K562 (cell line): ENCODE data around the gene GAMT. TPM values are rescaled to one million over a fixed set of nuclear protein-coding genes. Genes with fewer than 3 reads are reported as not detected.

Experiments used
- ATAC-seq: fragments of 200-7000 bp; cut with Tn5 transposase; 3 replicates; pipeline ENCODE4 v1.9.1; 2020; ENCODE audit warnings: moderate library complexity
- BruUV-seq: library from RNA; stranded (reverse); fragments of 400-500 nt; replicated peaks from 2 replicates; lab custom pipeline; 2021; lab: Mats Ljungman, UMichigan
- CTCF ChIA-PET: fragments of 300-600 bp; formaldehyde crosslinking; extraction: SDS; loops from one replicate; lab custom pipeline; 2021; ENCODE audit warnings: low intra/inter-chr PET ratio; lab: Yijun Ruan, JAX
- POLR2A ChIA-PET: fragments of 300-600, 350-650 bp; sonication (Branson Sonifier 250); formaldehyde crosslinking; extraction: SDS; loops from one replicate; lab custom pipeline; 2021; ENCODE audit warnings: antibody characterized with exemption, inconsistent platforms; lab: Yijun Ruan, JAX
- DNase-seq, 4 experiments: peaks; one replicate each; pipeline versions ENCODE4 v3.0.0 to v3.0.0-alpha.2; 2011 to 2018; ENCODE audit warnings: low spot score in 3 of 4, mixed read lengths in 3 of 4; ENCODE audit errors: extremely low read depth in 1 of 4
- FAIRE-seq: peaks from 2 replicates; lab custom pipeline; 2011; peaks lifted over from hg19 to GRCh38; lab: Jason Lieb, UNC
- H2AFZ ChIP-seq: 2 replicates; pipeline ENCODE4 v1.6.0; 2011; ENCODE audit warnings: low read depth, low read length, control low read depth, inconsistent platforms
- H3K27ac ChIP-seq: fragments of 200-600 bp; 3 replicates; pipeline ENCODE4 v1.8.0; 2011; ENCODE audit warnings: low read depth, mild to moderate bottlenecking, control low read depth, inconsistent platforms, low read length, moderate library complexity, mixed read lengths; ENCODE audit errors: extremely low read depth
- H3K27me3 ChIP-seq, 2 experiments: fragments of 300-600 bp in 1 of 2; 2 replicates in 1 of 2; 3 replicates in 1 of 2; pipeline versions ENCODE4 v1.6.0 to v1.8.0; 2011; ENCODE audit warnings: inconsistent platforms in 2 of 2, low read length in 2 of 2, mild to moderate bottlenecking in 1 of 2, mixed read lengths in 1 of 2, moderate library complexity in 1 of 2; ENCODE audit not compliant: control insufficient read depth in 2 of 2, insufficient read depth in 2 of 2
- H3K36me3 ChIP-seq: fragments of 300-600 bp; 3 replicates; pipeline ENCODE4 v1.8.0; 2011; ENCODE audit warnings: mild to moderate bottlenecking, low read length, inconsistent platforms; ENCODE audit not compliant: control insufficient read depth, insufficient read depth
- H3K4me1 ChIP-seq, 2 experiments: fragments of 200-600 bp in 1 of 2; replicated peaks in 1 of 2; 2 replicates in 1 of 2; 3 replicates in 1 of 2; pipeline versions ENCODE4 v1.5.1 to v1.8.0; 2011; ENCODE audit warnings: inconsistent platforms in 2 of 2, low read length in 2 of 2, mild to moderate bottlenecking in 1 of 2, mixed read lengths in 1 of 2, moderate library complexity in 1 of 2; ENCODE audit not compliant: control insufficient read depth in 2 of 2, insufficient read depth in 2 of 2
- H3K4me2 ChIP-seq: 2 replicates; pipeline ENCODE4 v1.6.1; 2011; ENCODE audit warnings: low read length, control low read depth, inconsistent platforms, mixed read lengths; ENCODE audit not compliant: insufficient read depth
- H3K4me3 ChIP-seq: fragments of 200-600 bp; sonication (generic), shearing (Covaris generic); 2 replicates; pipeline ENCODE4 v1.5.1; 2016; ENCODE audit warnings: control low read depth, inconsistent platforms
- H3K79me2 ChIP-seq: fragments of 200-600 bp; 3 replicates; pipeline ENCODE4 v1.8.0; 2011; ENCODE audit warnings: low read length, inconsistent platforms; ENCODE audit not compliant: control insufficient read depth, insufficient read depth
- H3K9ac ChIP-seq, 2 experiments: 2 replicates each; pipeline versions ENCODE4 v1.6.0 to v1.6.1; 2011; ENCODE audit warnings: low read depth in 2 of 2, low read length in 2 of 2, control low read depth in 1 of 2, inconsistent platforms in 1 of 2, mild to moderate bottlenecking in 1 of 2, mixed read lengths in 1 of 2; ENCODE audit not compliant: insufficient read depth in 1 of 2
- H3K9me1 ChIP-seq: one replicate; pipeline ENCODE4 v1.6.0; 2011; ENCODE audit warnings: inconsistent platforms, mild to moderate bottlenecking, low read length, moderate library complexity; ENCODE audit not compliant: control insufficient read depth, insufficient read depth
- H3K9me3 ChIP-seq: replicated peaks from 2 replicates; pipeline ENCODE4 v1.5.1; 2011; ENCODE audit warnings: low read depth, low read length, inconsistent platforms; ENCODE audit not compliant: control insufficient read depth, insufficient read depth
- H4K20me1 ChIP-seq: replicated peaks from 2 replicates; pipeline ENCODE4 v1.6.1; 2011; ENCODE audit warnings: low read length, inconsistent platforms, mixed read lengths; ENCODE audit not compliant: control insufficient read depth, insufficient read depth
- CBFA2T2 ChIP-seq: fragments of 450-650 bp; conservative IDR thresholded peaks from 2 replicates; pipeline ENCODE4 v1.6.1; 2017; ENCODE audit warnings: mild to moderate bottlenecking
- HMGN3 ChIP-seq: IDR thresholded peaks from 2 replicates; pipeline ENCODE4 v1.6.1; 2011; ENCODE audit warnings: borderline replicate concordance, low read depth, mild to moderate bottlenecking, mixed read lengths, low read length; ENCODE audit not compliant: insufficient read length; ENCODE audit errors: extremely low read depth
- POLR2G ChIP-seq: fragments of 200-400 bp; formaldehyde crosslinking; IDR thresholded peaks from 2 replicates; pipeline ENCODE4 v1.6.1; 2017; ENCODE audit warnings: low read depth, mild to moderate bottlenecking, antibody characterized with exemption, low read length, moderate library complexity
- RBFOX2 ChIP-seq: fragments of 200-400 bp; formaldehyde crosslinking; IDR thresholded peaks from 2 replicates; pipeline ENCODE4 v1.6.1; 2017; ENCODE audit warnings: low read depth, mild to moderate bottlenecking, low read length, moderate library complexity
- RBM22 ChIP-seq: fragments of 200-400 bp; formaldehyde crosslinking; IDR thresholded peaks from 2 replicates; pipeline ENCODE4 v1.6.1; 2018; ENCODE audit warnings: low read length, low read depth; ENCODE audit not compliant: poor library complexity, severe bottlenecking
- ZBTB33 ChIP-seq: sonication (generic); formaldehyde crosslinking; IDR thresholded peaks from 2 replicates; pipeline ENCODE4 v1.8.1; 2023; ENCODE audit warnings: mild to moderate bottlenecking, missing genetic modification reagents
- WGBS: fragments of 100-300 bp; shearing (Covaris generic); methylation state at CpG from one replicate; pipeline ENCODE4 v1.1.6; 2016; ENCODE audit warnings: low coverage, mixed read lengths; ENCODE audit not compliant: insufficient coverage; ENCODE audit errors: missing lambda C conversion rate; 5-methylcytosine and 5-hydroxymethylcytosine counted together
- in situ Hi-C: fragments of 300-500 bp; cut with MboI; formaldehyde crosslinking; loops from 4 replicates; pipeline ENCODE4 v1.15.0; 2018; ENCODE audit warnings: inconsistent platforms, mixed read lengths
- intact Hi-C: fragments of 100-400 bp; cut with micrococcal nuclease; formaldehyde crosslinking; loops from 2 replicates; pipeline ENCODE4 v1.14.2; 2022
- polyA plus RNA-seq, 8 experiments: library from polyadenylated mRNA; depleted of rRNA in 4 of 8; stranded (reverse) in 5 of 8; unstranded in 3 of 8; fragments of >200 nt; fragmentation: Nextera tagmentation in 2 of 8; fragmentation: Illumina TruSeq in 1 of 8; extraction: Ambion mirVana in 2 of 8; extraction: Trizol in 1 of 8; gene quantifications; 2 replicates each; pipeline versions ENCODE4 v1.2.1 to v1.2.3, GENCODE V29; 2011 to 2014; ENCODE audit warnings: inconsistent platforms in 1 of 8, missing spikeins in 1 of 8
- total RNA-seq, 7 experiments: library from RNA; depleted of rRNA in 6 of 7; stranded (reverse); fragments of >200 nt in 6 of 7; fragmentation: Illumina TruSeq in 2 of 7; extraction: Trizol in 2 of 7; gene quantifications; 2 replicates each; pipeline versions ENCODE4 v1.2.1 to v1.2.3, GENCODE V29; 2011 to 2021; ENCODE audit warnings: low replicate concordance in 1 of 7

GAMT gene
- total and polyA plus RNA-seq, 9 of the 15 experiments (the other 6 are each of a cell fraction or from before 2014, with no cell fraction given): 1.3 to 35.3 (median 27.2) TPM

- TF ChIP-seq RBM22: peak; percentile 48
- peak; percentile 47 for TF ChIP-seq RBFOX2
- peak; percentile 44; the same call in 1 of the 2 replicates for TF ChIP-seq POLR2G
- TF ChIP-seq HMGN3: peak; percentile 19
- TF ChIP-seq ZBTB33: peak; percentile 69; the same call in 1 of the 2 replicates
- TF ChIP-seq CBFA2T2: no peak
- WGBS: 96% methylated on average over 21 of the region's 42 CpGs
- ChIA-PET POLR2A (no interaction called here), CTCF (no interaction called here)
- FAIRE-seq: no peak
- Histone ChIP-seq H3K4me1 (peaks cover 0 to 67% of the 10 kb centered on the region in 2 experiments; a peak in 3 of 5 replicates), H4K20me1 (peaks cover 13% of the 10 kb centered on the region), H2AFZ (no peak overlapping the region), H3K9ac (no peak overlapping the region), H3K9me1 (no peaks in the 10 kb centered on the region), H3K9me3 (no peaks in the 10 kb centered on the region), H3K4me3 (no peak overlapping the region), H3K27ac (no peak overlapping the region), H3K79me2 (peaks cover 23% of the 10 kb centered on the region), H3K4me2 (no peak overlapping the region), H3K27me3 (no peaks in the 10 kb centered on the region), H3K36me3 (peaks cover 82% of the 10 kb centered on the region; the same call in 2 of the 3 replicates)
- in situ Hi-C loops: no loop called here
- intact Hi-C loops: no loop called here
- ATAC-seq: no peak
- no TSS peak for BruUV-seq
- no peak for DNase-seq
These were observed 10.4 kb downstream of the GAMT start for GRCh38 chr19:1390890-1391423.
